Heart right ventricle (tissue), 16 donors: ENCODE measurements around the gene IGSF21. TPM values are rescaled to one million over a fixed set of nuclear protein-coding genes. Genes with fewer than 3 reads are reported as not detected.

ENCODE experiments used
- ATAC-seq, 8 donors: fragments of 200-7000 bp; cut with Tn5 transposase; one replicate each; pipeline ENCODE4 v1.9.1; 2020; ENCODE audit warnings: mild to moderate bottlenecking in 8 of 8, moderate library complexity in 8 of 8, moderate number of reproducible peaks in 1 of 8
- DNase-seq, 2 donors: peaks; one replicate each; pipeline ENCODE4 v3.0.0-alpha.2; 2020
- H3K27ac ChIP-seq, 10 donors: fragments of 200-600 bp; sonication (generic) in 2 of 10; one replicate each; pipeline versions ENCODE4 v1.5.0 to v1.8.0; 2020 to 2022; ENCODE audit warnings: mild to moderate bottlenecking in 3 of 10
- H3K27me3 ChIP-seq, 7 donors: fragments of 200-600 bp; one replicate each; pipeline ENCODE4 v1.8.0; 2021 to 2022; ENCODE audit warnings: mild to moderate bottlenecking in 2 of 7
- H3K36me3 ChIP-seq, 9 donors: fragments of 200-600 bp; sonication (generic) in 1 of 9; one replicate each; pipeline versions ENCODE4 v1.5.0 to v1.8.0; 2020 to 2022; ENCODE audit warnings: mild to moderate bottlenecking in 2 of 9
- H3K4me1 ChIP-seq, 9 donors: fragments of 200-600 bp; sonication (generic) in 1 of 9; one replicate each; pipeline versions ENCODE4 v1.5.0 to v1.8.0; 2020 to 2022; ENCODE audit warnings: mild to moderate bottlenecking in 4 of 9
- H3K4me3 ChIP-seq, 10 donors: fragments of 200-600 bp; sonication (generic) in 2 of 10; one replicate each; pipeline versions ENCODE4 v1.5.0 to v1.8.0; 2020 to 2022; ENCODE audit warnings: mild to moderate bottlenecking in 7 of 10, moderate library complexity in 2 of 10
- H3K9me3 ChIP-seq, 11 donors: fragments of 200-600 bp in 10 of 11; sonication (generic) in 2 of 11; one replicate each; pipeline versions ENCODE4 v1.5.0 to v1.8.0; 2013 to 2022; ENCODE audit warnings: mild to moderate bottlenecking in 2 of 11, control low read depth in 1 of 11, moderate library complexity in 1 of 11
- CTCF ChIP-seq, 9 donors: fragments of 200-600 bp; sonication (generic) in 2 of 9; IDR thresholded peaks; one replicate each; pipeline versions ENCODE4 v1.5.0 to v1.8.0; 2021 to 2022; ENCODE audit warnings: antibody characterized with exemption in 9 of 9, mild to moderate bottlenecking in 5 of 9, moderate library complexity in 1 of 9
- WGBS, 2 donors: extraction: QIAGEN DNeasy Blood & Tissue Kit; methylation state at CpG; one replicate each; pipeline ENCODE4 v1.1.7; 2013; ENCODE audit warnings: inconsistent platforms in 1 of 2; 5-methylcytosine and 5-hydroxymethylcytosine counted together
- intact Hi-C, 10 donors: fragments of 100-400 bp; cut with DNase I; formaldehyde crosslinking; loops; one replicate each; pipeline versions ENCODE4 v1.11.1 to v1.14.2; 2022
- polyA plus RNA-seq, 2 donors: library from polyadenylated mRNA; stranded (reverse); fragments of 200-250 nt; gene quantifications; one replicate each; pipeline ENCODE4 v1.2.3, GENCODE V29; 2013
- total RNA-seq, 10 donors: library from RNA; stranded (reverse); fragmentation: NEBNext Ultra II Directional in 3 of 10; extraction: Animal tissue kit (Norgen Biotek cat#: 25700) in 3 of 10; gene quantifications; one replicate each; pipeline versions ENCODE4 v1.2.1 to v1.2.4, GENCODE V29; 2021 to 2023
- donor health status: Arrhythmogenic right ventricular cardiomyopathy.
- donor health status: ischemic (EF 13 %, LVEDD 7.1; RV severe dilation, severe dysfunction).
- donor health status: healthy with polysubstance abuse.
- donor health status: DM: no; HTN: yes; CAD: no.
- donor health status: DM: no; HTN: no; CAD: no.
- donor health status: ischemic (EF 25% LVEDD 6.9; RV normal size, moderate dysfunction).
- donor health status: ischemic (EF 25% LVEDD 5.7; RV mildly dilated, moderate dysfunction).
- donor health status: healthy.
- donor health status: DM: yes; HTN: yes; CAD: no.
- donor health status: Ischemic cardiomyopathy.
- donor health status: ischemic (EF 35%, LVEDD 5.7; RV mildly dilated, moderate dysfunction).
- donor health status: nonischemic (EF 11% LVEDD 7.7; RV severe dilation, severe dysfunction).
- donor health status: DM: yes; HTN: yes; CAD: no.
- donor health status: PGD.
- donor health status: ischemic (EF 29% LVEDD 5.4; RV normal size, mild dysfunction).
- donor health status: nonischemic (EF 23%, LVEDD 6.1; RV moderate dilation, normal function).

Gene IGSF21
- total and polyA plus RNA-seq, 12 donors: 0.13 to 1.6 (median 0.51) TPM; not detected in 1

GRCh38 chr1:18422954-18423353 is 315.4 kb downstream of the IGSF21 start:
- intact Hi-C loops: no loop called here
- H3K4me1 ChIP-seq: no peaks in the 10 kb centered on the region
- H3K4me3 ChIP-seq: no peak overlapping the region
- H3K9me3 ChIP-seq: peaks cover 0 to 29% (median 17%) of the 10 kb centered on the region in 11 donors
- no peak overlapping the region for H3K27ac ChIP-seq
- H3K36me3 ChIP-seq: no peaks in the 10 kb centered on the region
- no peak for TF ChIP-seq CTCF (IDR thresholded peaks at IDR 0.05)
- ATAC-seq (no peak), DNase-seq (no peak)
- 77 to 84% methylated on average over 5 of the region's 5 CpGs for WGBS, 2 donors
- peaks cover 0 to 47% (median 34%) of the 10 kb centered on the region in 7 donors for H3K27me3 ChIP-seq

- TF ChIP-seq CTCF (IDR thresholded peaks at IDR 0.05): no peak
- ATAC-seq (no peak), DNase-seq (no peak)
- H3K27ac ChIP-seq: no peak overlapping the region
- 79 to 94% methylated on average over 1 of the region's 1 CpG for WGBS, 2 donors
- H3K4me3 ChIP-seq: no peak overlapping the region
- intact Hi-C loops: no loop called here
- H3K4me1 ChIP-seq: no peaks in the 10 kb centered on the region
- peaks cover 0 to 56% (median 35%) of the 10 kb centered on the region in 7 donors for H3K27me3 ChIP-seq
- H3K9me3 ChIP-seq: peaks cover 0 to 34% (median 18%) of the 10 kb centered on the region in 11 donors
- no peaks in the 10 kb centered on the region for H3K36me3 ChIP-seq
These were observed 319.0 kb downstream of the IGSF21 start for GRCh38 chr1:18426580-18426979.
